NCI-H748 (cell line): ENCODE results near the gene HK2.
"Not testable (repeated sequence)": the region's sequence is repeated elsewhere in the genome, so short reads cannot be mapped to it uniquely, and the experiment has no call there.

Source experiments
- DNase-seq: peaks from one replicate; lab custom pipeline; 2025; ENCODE audit not compliant: unreplicated experiment; lab: John Stamatoyannopoulos, UW

HK2 gene

DNA sequence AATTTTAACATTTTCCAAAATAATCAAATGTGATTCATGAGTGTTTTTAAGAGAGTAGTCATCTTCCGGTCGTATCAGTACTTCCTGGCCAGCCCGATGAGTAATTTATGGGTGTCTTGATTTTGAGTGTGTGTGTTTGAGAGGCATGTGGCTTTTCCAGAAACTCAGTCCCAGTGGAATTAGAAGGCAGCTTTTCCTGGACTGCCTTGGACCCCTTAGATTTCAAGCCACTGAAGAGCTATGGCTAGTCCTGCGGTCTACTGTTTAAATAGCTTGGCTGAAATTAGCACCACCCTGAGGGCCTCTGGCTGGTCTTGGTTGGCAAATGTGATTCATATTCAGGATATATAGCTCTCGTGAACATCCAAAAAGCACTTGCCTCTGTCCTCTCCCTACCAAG is 59.4 kb downstream of the HK2 start:
- DNase-seq, result no peak

DNA sequence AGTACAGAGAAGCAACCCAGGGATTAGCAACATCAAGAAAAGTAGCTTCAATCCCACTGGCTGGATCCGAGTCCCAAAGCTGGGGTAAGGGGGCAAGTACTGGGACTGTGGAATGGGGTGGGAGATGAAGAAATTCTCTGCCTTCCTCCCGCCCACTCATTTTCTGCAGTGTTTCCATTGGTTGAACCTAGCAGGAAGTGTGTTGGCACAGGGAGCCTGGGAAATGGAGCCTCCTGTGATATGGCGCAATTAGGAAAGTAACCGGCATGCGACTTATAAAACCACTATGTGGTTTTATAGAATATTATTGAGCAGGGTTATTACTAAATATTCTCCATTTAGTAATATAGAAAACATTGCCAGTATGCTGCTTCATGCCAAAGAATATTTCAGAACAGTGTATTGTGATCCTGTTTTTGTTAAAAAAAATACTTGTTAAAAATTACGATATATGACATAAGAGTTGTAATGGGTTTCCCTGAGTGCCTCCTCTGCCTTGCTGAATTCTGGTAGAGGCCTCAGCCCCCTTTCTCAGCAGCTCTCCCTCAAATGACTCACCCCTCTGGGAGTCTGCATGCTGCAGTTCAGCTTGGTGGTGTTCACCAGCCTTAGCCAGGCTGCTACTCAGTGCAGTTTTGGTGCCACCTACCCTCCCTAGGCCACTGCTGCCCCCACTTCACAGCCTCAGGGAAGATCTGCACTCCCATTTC is 60.5 kb downstream of the HK2 start:
- DNase-seq, result no peak

DNA sequence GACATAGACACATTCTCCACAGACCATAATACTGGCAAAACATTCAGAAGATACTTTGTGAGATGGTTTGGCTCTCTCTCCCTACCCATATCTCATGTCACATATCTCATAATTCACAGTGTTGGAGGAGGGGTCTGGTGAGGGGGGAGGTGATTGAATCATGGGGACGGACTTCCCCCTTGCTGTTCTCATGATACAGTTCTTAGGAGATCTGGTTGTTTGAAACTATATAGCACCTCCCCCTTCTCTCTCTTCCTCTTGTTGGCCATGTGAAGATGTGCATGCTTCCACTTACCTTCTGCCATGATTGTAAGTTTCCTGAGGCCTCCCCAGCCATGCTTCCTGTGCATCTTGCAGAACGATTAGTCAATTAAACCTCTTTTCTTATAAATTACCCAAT is 61.1 kb downstream of the HK2 start:
- DNase-seq, result no peak

DNA sequence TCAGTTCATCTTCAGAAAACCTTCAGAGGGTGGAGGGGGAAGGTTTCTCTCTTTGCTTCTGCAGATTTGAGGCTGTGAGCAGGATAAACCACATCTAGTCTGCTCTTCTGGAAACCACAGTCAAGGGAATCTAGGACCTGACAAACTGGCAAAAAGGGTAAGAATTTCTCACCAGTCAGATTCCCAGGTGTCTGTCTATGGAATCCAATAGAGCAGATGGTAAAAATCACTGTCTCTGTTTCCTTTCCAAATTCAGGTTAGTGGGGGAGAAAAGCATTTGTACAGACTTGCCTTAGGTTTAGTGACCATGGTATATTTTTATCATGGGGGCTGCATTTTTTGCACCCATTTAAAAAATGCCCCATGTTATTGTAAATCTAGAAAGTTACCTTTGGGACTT is 62.3 kb downstream of the HK2 start:
- DNase-seq, result no peak

DNA sequence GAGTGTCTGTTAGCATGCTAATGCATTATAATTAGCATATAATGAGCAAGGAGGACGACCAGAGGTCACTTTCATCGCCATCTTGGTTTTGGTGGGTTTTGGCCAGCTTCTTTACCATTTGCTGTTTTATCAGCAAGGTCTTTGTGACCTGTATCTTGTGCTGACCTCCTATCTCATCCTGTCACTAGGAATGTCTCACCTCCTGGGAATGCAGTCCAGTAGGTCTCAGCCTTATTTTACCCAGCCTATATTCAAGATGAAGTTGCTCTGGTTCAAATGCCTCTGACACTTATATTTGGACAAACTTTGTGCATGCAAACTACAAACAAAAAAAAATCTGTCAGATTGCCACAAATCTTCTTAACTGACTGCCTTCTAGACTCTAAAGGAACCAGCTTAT is 66.3 kb downstream of the HK2 start:
- not testable (repeated sequence) for DNase-seq

DNA sequence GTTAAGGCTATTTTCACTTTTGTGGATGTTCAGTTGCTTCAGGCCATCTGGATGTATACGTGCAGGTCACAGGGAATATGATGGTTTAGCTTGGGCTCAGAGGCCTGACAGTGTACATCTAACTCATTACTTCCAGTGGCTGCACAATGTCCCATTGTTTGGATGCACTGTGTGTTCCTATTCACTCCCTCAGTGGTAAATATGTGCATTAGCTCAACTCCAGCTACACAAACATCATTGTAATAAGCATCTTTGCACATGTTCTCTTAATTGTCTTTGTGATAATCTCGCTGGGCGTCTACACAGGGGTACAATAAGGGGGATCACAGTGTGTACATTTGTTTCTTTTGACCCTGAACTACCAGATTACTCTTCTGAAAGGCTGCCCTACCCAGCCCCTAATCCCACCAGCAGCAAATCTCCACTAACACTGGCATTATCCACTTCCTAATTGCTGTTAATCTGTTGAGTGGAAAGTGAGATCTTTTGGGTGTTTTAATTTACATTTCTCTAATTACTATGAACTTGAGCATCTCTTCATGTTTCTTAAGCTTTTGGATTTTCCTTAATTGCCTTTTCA is 68.4 kb downstream of the HK2 start:
- peak; percentile 91 for DNase-seq

DNA sequence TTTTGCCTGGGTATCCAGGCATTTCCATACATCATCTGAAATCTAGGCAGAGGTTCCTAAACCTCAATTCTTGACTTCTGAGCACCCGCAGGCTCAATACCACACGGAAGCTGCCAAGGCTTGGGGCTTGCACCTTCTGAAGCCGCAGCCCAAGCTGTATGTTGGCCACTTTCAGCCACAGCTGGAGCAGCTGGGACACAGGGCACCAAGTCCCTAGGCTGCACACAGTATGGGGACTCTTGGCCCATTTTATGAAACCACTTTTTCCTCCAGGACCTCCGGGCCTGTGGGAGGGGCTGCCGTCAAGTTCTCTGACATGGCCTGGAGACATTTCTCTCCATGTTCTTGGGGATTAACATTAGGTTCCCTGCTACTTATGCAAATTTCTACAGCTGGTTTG is 72.5 kb downstream of the HK2 start:
- no peak for DNase-seq

DNA sequence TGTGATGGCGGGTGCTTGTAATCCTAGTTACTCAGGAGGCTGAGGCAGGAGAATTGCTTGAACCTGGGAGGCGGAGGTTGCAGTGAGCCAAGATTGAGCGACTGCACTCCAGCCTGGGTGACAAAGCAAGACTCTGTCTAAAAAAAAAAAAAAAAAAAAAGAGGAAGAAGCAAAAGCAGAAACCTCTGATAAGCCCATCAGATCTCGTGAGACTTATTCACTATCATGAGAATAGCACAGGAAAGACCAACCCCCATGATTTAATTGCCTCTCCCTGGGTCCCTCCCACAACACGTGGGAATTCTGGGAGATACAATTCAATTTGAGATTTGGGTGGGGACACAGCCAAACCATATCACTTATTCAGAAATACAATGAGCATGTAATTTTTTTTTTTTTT is 73.6 kb downstream of the HK2 start:
- not testable (repeated sequence) for DNase-seq

DNA sequence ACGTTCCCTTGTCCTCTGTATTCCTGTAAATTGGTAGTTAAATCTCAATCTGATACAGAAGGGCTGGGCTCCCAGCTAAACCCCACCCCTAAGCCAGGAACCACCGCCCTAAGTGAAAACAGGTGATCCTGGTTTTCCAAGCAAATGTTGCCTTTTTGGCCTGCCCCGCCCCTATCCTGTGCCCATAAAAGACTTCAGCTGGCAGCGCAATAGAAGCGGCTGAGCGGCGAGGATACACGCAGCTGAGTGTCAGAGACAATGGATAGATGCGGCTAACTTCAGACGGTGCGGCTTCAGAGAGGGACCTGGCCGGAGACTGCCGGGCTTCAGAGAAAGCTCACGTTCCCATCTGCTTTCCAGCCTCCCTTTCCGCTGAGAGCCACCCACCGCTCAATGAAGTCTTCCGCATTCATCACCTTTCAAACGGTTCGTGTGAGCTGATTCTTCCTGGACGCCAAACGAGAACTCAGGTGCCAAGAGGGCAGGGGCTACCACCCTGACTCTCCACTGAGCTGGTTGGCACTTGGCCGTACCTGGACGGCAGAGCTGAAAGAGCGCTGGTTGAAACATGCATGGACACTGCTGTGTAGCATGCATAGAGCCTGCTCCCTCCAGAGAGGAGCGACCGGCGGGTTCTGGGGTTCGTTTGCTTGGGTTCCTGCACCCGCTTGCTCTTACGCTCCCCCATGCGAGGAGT is 75.0 kb downstream of the HK2 start:
- peak; percentile 91 for DNase-seq

DNA sequence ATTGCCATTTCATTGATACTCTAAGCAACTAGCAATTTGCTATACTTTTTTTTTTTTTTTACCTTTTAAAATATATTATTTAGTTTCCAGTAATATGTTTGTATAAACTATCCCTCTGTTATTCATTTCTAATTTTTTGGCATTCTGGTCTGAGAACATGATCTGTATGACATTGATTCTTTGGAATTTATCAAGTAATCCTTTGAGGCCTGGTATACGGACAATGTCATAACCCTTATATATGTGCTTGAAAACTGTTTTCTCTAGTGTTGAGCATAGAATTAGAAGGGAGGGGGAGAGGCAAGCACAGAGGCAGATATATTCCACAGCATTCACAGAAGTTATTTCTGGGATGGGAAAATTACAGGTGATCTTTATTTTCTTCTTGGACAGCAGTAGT is 76.3 kb downstream of the HK2 start:
- DNase-seq, result no peak

DNA sequence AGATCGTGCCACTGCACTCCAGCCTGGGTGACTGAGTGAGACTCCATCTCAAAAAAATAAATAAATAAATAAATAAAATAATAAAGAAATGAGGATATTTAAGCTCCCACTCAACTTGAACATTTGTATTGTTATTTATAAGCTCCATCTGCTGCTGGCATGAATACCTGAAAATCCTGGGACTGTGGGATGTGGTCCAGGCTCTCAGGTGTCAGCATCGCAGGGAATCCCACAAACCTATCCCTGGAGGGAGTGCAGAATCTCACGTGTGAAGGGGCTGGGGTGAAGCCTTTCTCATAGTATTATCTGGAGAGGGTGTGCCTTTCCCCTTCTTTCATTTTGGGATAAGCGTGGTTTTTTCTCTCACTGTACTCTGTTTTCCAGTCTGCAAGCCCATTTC is 77.1 kb downstream of the HK2 start:
- DNase-seq, result no peak

DNA sequence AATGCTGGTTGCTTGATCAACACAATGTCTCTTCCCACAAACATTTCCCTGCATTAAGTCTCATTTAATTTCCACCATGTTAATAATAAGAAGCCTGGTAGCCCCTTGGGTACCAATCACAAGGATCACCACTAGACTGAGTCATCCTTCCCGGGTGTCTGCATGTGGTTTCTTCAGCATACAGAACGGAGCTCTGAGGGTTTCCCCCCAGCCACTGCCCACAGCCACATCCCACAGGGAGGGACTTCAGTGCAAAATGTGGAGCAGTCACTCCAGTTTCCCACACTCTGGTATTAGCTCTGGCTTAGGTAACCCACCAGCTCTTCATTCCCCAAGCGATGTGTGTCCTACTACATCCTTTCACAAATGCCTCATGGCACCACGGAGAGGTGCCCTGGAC is 81.8 kb downstream of the HK2 start:
- DNase-seq, result no peak

DNA sequence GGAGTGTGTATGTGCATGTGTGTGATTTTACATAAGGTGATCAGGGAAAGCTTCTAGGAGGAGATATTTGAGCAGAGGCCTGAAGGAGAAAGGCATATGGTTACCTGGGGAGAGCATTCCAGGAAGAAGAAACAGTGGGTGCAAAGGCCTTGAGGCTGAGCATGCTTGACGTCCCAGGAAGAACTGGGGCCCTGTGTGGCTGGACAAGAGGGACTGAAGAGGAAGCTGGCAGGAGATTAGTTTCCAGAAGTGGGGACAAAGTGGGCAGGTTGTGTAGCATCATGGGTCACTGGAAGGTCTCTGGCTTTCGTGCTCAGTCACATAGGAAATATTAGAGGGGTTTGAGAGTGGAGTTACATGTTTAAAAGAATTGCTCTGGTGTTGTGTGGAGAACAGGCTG is 82.5 kb downstream of the HK2 start:
- no peak for DNase-seq

DNA sequence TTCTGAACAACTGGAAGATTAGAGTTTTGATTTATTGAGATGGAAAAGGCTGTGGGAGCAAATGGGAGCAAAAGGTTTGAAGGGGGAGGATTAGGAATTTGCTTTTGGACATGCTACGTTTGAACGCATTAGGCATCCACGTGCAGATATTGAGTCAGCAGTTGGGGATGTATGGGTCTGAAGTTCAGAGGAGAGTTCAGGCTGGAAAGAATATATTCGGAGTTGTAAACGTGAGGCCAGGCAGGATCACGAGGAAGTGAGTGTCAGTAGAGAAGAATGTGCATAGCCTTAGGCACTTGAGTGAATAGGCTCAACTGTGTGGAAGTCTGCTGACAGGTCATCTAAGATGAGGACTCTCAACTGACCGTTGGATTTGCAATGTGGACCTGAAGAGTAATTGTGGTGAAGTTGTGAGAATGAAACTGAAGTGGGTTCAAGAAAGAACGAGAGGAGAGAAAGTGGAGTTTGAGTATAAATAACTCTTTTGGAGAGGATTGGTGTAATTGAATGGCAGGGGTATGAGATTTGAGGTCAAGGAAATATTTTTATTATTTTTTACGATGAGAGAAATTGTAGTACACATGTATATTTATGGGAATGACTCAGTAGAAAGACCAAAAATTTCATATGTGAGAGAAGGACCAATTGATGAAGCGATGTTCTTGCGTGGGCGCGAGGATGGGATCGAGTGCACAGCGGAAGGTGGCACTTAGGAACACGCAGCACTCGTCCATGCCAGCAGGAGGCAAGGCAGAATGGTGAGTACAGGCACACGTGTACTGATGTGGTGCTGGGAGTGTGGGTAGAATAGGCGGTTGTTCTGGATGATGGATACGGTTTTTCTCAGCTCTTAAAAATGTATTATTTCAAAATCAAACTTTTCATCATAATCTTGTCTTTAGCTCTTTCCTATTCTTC is 84.0 kb downstream of the HK2 start:
- no peak for DNase-seq

DNA sequence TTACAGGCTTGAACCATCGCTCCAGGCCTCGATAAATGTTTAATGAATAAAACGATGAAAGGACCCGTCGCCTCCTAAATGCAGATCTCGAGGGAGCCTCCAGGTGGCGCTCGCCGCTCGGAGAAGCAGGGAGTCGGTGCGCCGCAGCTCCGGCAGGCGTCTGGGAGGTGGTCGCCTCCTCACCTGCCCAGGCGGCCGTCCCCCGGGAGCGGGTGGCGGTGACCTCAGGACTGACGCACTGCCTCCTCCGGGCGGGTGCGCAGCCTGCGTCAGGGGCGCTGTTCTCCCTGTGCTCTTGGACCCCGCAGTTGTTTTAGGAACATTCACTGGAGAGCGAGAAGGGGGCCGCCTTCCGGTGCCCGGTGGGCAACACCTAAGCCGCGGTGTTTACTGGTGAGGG is 85.9 kb downstream of the HK2 start:
- peak; percentile 78 for DNase-seq

DNA sequence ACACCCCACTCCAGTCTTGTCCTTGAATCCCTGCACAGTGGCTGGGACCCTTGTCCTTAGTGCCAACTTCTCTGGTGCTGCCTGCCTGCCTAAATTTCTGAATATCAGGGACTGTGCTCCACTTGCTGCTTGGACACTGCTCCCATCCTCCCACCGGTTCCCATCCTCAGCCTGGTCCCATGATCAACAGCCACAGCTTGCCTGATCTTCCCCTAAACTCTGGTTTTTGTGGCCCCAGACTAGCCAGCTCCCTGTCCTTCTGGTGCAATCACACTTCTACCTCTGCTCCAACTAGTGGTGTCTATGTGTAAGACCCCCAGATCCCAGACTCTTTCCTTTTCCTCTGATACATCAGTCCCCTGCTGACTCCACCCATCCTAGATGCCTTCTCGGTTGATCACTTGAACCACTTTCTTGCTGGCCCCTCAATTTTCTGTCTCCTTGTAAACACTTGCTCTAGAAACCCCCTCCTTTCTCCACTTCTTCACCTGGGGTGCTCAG is 87.4 kb downstream of the HK2 start:
- DNase-seq, result no peak

DNA sequence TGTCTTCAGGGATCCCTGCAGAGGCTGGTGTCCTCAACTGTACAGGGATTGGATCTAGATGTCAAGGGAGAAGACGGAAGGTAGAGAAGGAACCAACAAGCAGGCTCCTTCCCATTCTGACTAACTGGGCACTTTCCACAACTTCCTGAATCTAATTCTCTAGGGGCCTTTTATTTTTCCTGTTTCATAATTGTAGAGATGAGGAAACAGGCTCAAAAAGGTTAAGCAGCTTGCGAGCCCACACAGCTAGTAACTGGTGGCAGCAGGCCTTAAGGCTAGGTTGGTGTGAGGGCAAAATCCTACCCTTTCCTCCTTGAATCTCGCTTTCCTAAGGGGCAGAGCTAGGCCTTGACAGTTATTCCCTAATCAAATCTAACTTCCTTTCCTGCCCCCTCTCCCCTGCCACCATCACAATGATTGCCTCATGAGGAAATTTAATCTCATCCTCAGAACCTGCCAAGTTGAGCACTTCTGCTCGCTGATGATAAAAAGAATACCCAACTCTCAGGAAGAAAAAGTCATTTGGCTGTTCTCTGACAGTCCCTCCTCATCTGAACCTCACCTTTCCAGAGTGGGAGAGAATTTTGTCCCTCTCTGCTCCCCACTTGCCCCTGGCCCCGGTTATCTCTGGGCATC is 88.8 kb downstream of the HK2 start:
- no peak for DNase-seq

DNA sequence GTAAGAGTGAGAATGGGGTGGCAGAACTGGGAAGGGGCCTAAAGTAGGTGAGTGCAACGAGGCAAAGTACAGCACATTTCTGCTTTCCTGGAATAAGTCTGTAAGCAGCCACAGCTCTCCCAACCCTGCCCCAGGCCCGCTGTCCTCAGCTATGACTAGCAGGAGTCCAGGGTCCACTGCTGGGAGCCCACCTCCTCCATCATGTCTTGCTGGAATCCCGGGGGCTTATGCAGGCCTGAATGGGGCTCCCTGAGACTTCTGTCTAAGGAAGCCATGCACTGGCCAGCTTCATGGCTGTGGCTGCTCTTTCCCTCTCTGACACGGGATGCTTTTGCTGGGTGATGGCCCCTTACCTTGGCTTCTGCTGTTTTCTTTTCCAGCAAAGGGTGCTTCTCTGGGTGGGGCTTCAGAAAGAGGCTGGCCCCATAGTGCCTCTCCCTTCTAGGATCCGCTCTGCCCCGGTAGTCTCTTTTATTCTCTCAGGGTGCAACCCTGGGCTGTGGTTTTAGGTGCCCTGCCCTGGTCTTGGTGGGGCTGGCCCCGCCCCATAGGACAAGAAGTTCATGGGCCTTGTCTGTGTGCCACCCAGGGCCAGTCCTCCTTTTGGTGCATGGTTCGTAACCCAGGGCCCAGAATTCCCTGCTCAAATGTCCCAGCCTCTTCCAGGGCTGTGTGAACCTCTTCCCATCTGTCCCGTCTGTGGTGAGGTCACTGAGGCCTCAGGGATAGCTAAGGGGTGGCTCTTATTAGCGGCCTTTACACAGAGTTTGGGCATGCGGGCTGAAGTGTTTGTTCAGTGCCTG is 90.7 kb downstream of the HK2 start:
- no peak for DNase-seq

DNA sequence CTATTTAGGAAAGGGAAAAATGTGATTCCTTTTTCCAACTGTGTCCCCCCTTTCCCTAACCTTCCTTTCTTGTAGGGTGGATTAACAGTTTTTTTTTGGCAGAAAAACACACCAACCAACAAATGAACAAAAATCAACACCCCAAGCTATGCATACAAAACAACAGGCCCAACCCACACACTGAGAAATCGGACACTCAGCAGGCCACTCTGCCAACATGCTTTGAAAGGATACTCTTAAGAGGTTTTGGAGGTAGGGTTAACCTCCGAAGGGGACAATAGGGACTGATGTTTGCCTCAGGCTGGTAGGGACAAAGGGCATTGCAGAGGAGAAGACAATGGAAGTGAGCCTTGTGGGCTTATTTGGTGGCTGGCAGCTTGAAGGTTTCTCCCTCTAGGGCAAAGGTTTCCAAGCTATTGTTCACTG is 91.4 kb downstream of the HK2 start:
- DNase-seq, result peak; percentile 50

DNA sequence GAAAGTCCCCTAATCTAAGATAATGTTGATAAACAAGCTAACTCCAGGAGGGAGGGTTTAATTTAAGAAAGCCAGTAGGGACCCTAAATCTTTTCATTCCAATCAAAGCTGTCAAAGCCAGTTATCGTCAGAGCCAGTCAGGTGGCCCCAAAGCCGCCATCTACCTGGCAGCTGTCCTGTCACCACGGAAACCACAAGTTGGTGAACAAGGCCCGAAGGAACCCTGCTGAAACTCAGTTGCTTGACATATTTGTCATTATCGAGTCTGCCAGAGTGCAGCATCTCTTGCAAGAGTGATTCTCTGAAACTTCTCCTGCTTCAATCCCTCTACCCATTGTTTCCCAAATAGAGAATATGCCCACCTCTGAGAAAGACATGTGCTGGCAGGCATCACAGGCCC is 93.7 kb downstream of the HK2 start:
- peak; percentile 44 for DNase-seq
